ENCODE measurements around the gene STK35.

The STK35 gene

GRCh38 chr20:2137552-2138201 lies 36.0 kb downstream of the STK35 start:
- no peak for DNase-seq

GRCh38 chr20:2138396-2138795 lies 36.8 kb downstream of the STK35 start:
- no peak for DNase-seq

- DNase-seq: no peak
These were observed 37.6 kb downstream of the STK35 start for GRCh38 chr20:2139250-2139649.

GRCh38 chr20:2139736-2140135 lies 38.1 kb downstream of the STK35 start:
- no peak for DNase-seq

- DNase-seq: no peak
These were observed 38.9 kb downstream of the STK35 start for GRCh38 chr20:2140561-2140960.

- no peak for DNase-seq
These were observed 40.3 kb downstream of the STK35 start for GRCh38 chr20:2141600-2142575.

- no peak for DNase-seq
These were observed 41.0 kb downstream of the STK35 start for GRCh38 chr20:2142649-2143048.

GRCh38 chr20:2143594-2143993 lies 42.0 kb downstream of the STK35 start:
- DNase-seq: no peak

- DNase-seq: no peak
These were observed 43.2 kb downstream of the STK35 start for GRCh38 chr20:2144850-2145249.

- no peak for DNase-seq
These were observed 43.7 kb downstream of the STK35 start for GRCh38 chr20:2145376-2145775.

- DNase-seq: no peak
These were observed 44.6 kb downstream of the STK35 start for GRCh38 chr20:2146080-2146867.

GRCh38 chr20:2149507-2149906 lies 47.9 kb downstream of the STK35 start:
- DNase-seq: no peak

- DNase-seq: no peak
These were observed 49.0 kb downstream of the STK35 start for GRCh38 chr20:2150660-2151059.

- no peak for DNase-seq
These were observed 50.2 kb downstream of the STK35 start for GRCh38 chr20:2151858-2152281.

- DNase-seq: no peak
These were observed 50.7 kb downstream of the STK35 start for GRCh38 chr20:2152317-2152716.

GRCh38 chr20:2153326-2153725 lies 51.7 kb downstream of the STK35 start:
- DNase-seq: no peak

GRCh38 chr20:2156224-2156623 lies 54.6 kb downstream of the STK35 start:
- no peak for DNase-seq

GRCh38 chr20:2156666-2157624 lies 55.3 kb downstream of the STK35 start:
- no peak for DNase-seq

- DNase-seq: no peak
These were observed 60.6 kb downstream of the STK35 start for GRCh38 chr20:2162125-2162822.

GRCh38 chr20:2162823-2163166 lies 61.2 kb downstream of the STK35 start:
- DNase-seq: no peak

GRCh38 chr20:2163312-2163711 lies 61.7 kb downstream of the STK35 start:
- DNase-seq: no peak

- DNase-seq: no peak
These were observed 62.1 kb downstream of the STK35 start for GRCh38 chr20:2163757-2164156.

All from NCI-H1694 treated with DMSO at 0.1 percent for 48 hours (cell line).